Measurements from ENCODE around the gene HEBP2.

GRCh38 chr6:138416206-138416605 is 12.2 kb downstream of the HEBP2 start:
- TF ChIP-seq CTCF (IDR thresholded peaks at IDR 0.05) (no peak), POLR2AphosphoS5 (IDR thresholded peaks at IDR 0.05) (peak in 1 of 4 donors; percentile 1), POLR2A (IDR thresholded peaks at IDR 0.05) (no peak)

Measured in sigmoid colon (tissue), 4 donors.